ENCODE data around the gene LDB2. TPM values are rescaled to one million over a fixed set of nuclear protein-coding genes. Genes with fewer than 3 reads are reported as not detected.

Gene LDB2
- polyA plus RNA-seq, 3 donors: not detected

DNA sequence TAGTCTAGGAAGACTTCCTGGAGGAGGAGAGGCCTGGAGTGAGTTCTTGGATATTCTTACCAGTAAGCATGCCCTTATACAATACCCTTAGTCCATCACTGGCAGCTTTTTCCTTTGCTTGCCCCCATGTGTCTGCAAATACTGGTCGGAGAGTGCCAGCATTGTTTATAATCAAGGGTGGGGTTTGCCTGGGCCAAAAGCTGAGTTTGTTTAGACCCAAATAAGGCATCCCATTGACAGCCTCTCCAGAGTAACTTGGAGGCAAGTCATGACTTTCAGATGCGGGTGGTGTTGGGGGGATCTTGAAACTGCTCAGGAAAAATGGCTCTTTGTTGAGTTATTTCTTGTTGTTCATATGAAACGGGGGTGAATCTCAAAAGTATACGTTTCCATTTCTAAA is 413.7 kb downstream of the LDB2 start:
- no peak overlapping the region for H2AFZ ChIP-seq (ENCODE audit: insufficient read depth, low read depth, low read length, poor library complexity, severe bottlenecking)
- TF ChIP-seq, protein P1, sequence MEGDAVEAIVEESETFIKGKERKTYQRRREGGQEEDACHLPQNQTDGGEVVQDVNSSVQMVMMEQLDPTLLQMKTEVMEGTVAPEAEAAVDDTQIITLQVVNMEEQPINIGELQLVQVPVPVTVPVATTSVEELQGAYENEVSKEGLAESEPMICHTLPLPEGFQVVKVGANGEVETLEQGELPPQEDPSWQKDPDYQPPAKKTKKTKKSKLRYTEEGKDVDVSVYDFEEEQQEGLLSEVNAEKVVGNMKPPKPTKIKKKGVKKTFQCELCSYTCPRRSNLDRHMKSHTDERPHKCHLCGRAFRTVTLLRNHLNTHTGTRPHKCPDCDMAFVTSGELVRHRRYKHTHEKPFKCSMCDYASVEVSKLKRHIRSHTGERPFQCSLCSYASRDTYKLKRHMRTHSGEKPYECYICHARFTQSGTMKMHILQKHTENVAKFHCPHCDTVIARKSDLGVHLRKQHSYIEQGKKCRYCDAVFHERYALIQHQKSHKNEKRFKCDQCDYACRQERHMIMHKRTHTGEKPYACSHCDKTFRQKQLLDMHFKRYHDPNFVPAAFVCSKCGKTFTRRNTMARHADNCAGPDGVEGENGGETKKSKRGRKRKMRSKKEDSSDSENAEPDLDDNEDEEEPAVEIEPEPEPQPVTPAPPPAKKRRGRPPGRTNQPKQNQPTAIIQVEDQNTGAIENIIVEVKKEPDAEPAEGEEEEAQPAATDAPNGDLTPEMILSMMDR (IDR thresholded peaks at IDR 0.05): no peak
- no peaks in the 10 kb centered on the region for H4K20me1 ChIP-seq (ENCODE audit: insufficient read depth, low read length)

DNA sequence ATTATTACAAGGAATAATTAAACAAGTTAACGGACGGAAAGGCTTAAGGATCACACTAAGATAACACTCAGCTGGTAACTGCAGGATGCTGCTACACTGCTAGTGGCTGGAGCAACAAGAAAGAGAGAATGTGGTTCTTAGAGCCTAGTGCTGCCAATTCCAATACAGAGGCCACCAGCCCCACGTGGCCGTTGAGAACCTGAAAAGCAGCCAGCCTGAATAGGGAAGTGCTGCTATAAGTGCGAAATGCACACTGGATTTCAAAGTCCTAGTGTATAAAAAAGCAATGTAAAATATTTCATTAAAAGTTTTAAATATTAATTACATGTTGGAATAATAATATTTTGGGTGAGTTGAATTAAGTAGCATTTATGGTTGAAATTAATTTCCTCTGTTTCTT is 414.9 kb downstream of the LDB2 start:
- Mint-ChIP-seq H3K4me3 (no peak overlapping the region), H3K27ac (no peak overlapping the region), H3K27me3 (ENCODE audit: low read depth in 3 of 3) (no peaks in the 10 kb centered on the region), H3K36me3 (no peaks in the 10 kb centered on the region), H3K4me1 (no peaks in the 10 kb centered on the region), H3K9me3 (peaks cover 0 to 14% (median 1%) of the 10 kb centered on the region in 7 donors)
- no peaks in the 10 kb centered on the region for H3K27me3 ChIP-seq (ENCODE audit: control insufficient read depth in 2 of 2, insufficient read depth in 2 of 2, low read length in 2 of 2)
- H3K36me3 ChIP-seq (replicated peaks in 1 of 2; ENCODE audit: control insufficient read depth in 1 of 2, insufficient read depth in 2 of 2, low read length in 2 of 2): no peaks in the 10 kb centered on the region
- H3K9ac ChIP-seq (ENCODE audit: insufficient read depth, low read length, poor library complexity, severe bottlenecking): no peak overlapping the region
- no peaks in the 10 kb centered on the region for H3K9me3 ChIP-seq (replicated peaks in 1 of 2; ENCODE audit: control insufficient read depth in 1 of 2, insufficient read depth in 1 of 2, low read length in 2 of 2)
- H3K4me2 ChIP-seq (replicated peaks; ENCODE audit: extremely low read depth, low read length, poor library complexity, severe bottlenecking): no peak overlapping the region
- no peaks in the 10 kb centered on the region for H3K79me2 ChIP-seq (ENCODE audit: insufficient read depth, low read length)
- H4K20me1 ChIP-seq (ENCODE audit: insufficient read depth, low read length): no peaks in the 10 kb centered on the region
- H3K4me3 ChIP-seq (replicated peaks in 1 of 3; ENCODE audit: low read depth in 2 of 3, low read length in 3 of 3): no peak overlapping the region
- intact Hi-C loops (cut with micrococcal nuclease): no loop called here
- no peak for DNase-seq
- H3K4me1 ChIP-seq (ENCODE audit: control insufficient read depth in 1 of 2, insufficient read depth in 2 of 2, low read length in 2 of 2): no peaks in the 10 kb centered on the region
- H3K27ac ChIP-seq (ENCODE audit: low read depth in 1 of 2, low read length in 2 of 2): no peak overlapping the region
- TF ChIP-seq, protein P1 (IDR thresholded peaks at IDR 0.05): no peak
- H2AFZ ChIP-seq (ENCODE audit: insufficient read depth, low read depth, low read length, poor library complexity, severe bottlenecking): no peak overlapping the region
- no CpG with 5 or more reads among the region's 5 CpGs for WGBS (ENCODE audit: insufficient coverage)

More for the DNA sequence above, 413.7 kb downstream of the LDB2 start:
- Histone ChIP-seq H3K27ac (ENCODE audit: low read depth in 1 of 2, low read length in 2 of 2) (no peak overlapping the region), H3K79me2 (ENCODE audit: insufficient read depth, low read length) (no peaks in the 10 kb centered on the region), H3K4me2 (replicated peaks; ENCODE audit: extremely low read depth, low read length, poor library complexity, severe bottlenecking) (no peak overlapping the region), H3K9me3 (replicated peaks in 1 of 2; ENCODE audit: control insufficient read depth in 1 of 2, insufficient read depth in 1 of 2, low read length in 2 of 2) (no peaks in the 10 kb centered on the region), H3K27me3 (ENCODE audit: control insufficient read depth in 2 of 2, insufficient read depth in 2 of 2, low read length in 2 of 2) (no peaks in the 10 kb centered on the region), H3K4me1 (ENCODE audit: control insufficient read depth in 1 of 2, insufficient read depth in 2 of 2, low read length in 2 of 2) (no peaks in the 10 kb centered on the region), H3K36me3 (replicated peaks in 1 of 2; ENCODE audit: control insufficient read depth in 1 of 2, insufficient read depth in 2 of 2, low read length in 2 of 2) (no peaks in the 10 kb centered on the region), H3K4me3 (replicated peaks in 1 of 3; ENCODE audit: low read depth in 2 of 3, low read length in 3 of 3) (no peak overlapping the region), H3K9ac (ENCODE audit: insufficient read depth, low read length, poor library complexity, severe bottlenecking) (no peak overlapping the region)
- intact Hi-C loops (cut with micrococcal nuclease): no loop called here
- H3K4me3 Mint-ChIP-seq: no peak overlapping the region
- no peak for DNase-seq
- no peaks in the 10 kb centered on the region for H3K27me3 Mint-ChIP-seq (ENCODE audit: low read depth in 3 of 3)
- no peak overlapping the region for H3K27ac Mint-ChIP-seq
- H3K9me3 Mint-ChIP-seq: peaks cover 0 to 11% (median 1%) of the 10 kb centered on the region in 7 donors
- H3K36me3 Mint-ChIP-seq: no peaks in the 10 kb centered on the region
- WGBS (ENCODE audit: insufficient coverage): 88% methylated on average over 1 of the region's 4 CpGs
- no peaks in the 10 kb centered on the region for H3K4me1 Mint-ChIP-seq

Measured in CD14-positive monocyte (primary cell).